CD4-positive, alpha-beta T cell (primary cell): Measurements from ENCODE around the gene BPIFB2. TPM values are rescaled to one million over a fixed set of nuclear protein-coding genes. Genes with fewer than 3 reads are reported as not detected.

Source experiments
- ATAC-seq: fragments of 200-7000 bp; cut with Tn5 transposase; one replicate; pipeline ENCODE4 v1.10.0; 2022; ENCODE audit warnings: mild to moderate bottlenecking; ENCODE audit not compliant: poor library complexity
- CTCF ChIA-PET: fragments of 350-600 bp; sonication (Branson Sonifier 250); formaldehyde crosslinking; loops from one replicate; lab custom pipeline; 2021; ENCODE audit warnings: antibody characterized with exemption, inconsistent platforms; lab: Charles Lee
- POLR2A ChIA-PET: fragments of 350-600 bp; sonication (Branson Sonifier 250); formaldehyde crosslinking; loops from one replicate; lab custom pipeline; 2021; ENCODE audit warnings: antibody characterized with exemption, inconsistent platforms; lab: Charles Lee
- DNase-seq, 14 experiments: peaks; one replicate each; pipeline ENCODE4 v3.0.0-alpha.2; 2013 to 2020; ENCODE audit warnings: mixed read lengths in 2 of 14
- H3K27ac ChIP-seq, 2 donors: one replicate each; pipeline versions ENCODE4 v1.5.1 to v1.7.0; 2013; ENCODE audit warnings: low read length in 2 of 2, low read depth in 1 of 2, mild to moderate bottlenecking in 1 of 2
- H3K27me3 ChIP-seq, 2 experiments: 1 replicate in 1 of 2; 2 replicates in 1 of 2; pipeline versions ENCODE4 v1.6.1 to v1.7.0; 2013; ENCODE audit warnings: low read length in 2 of 2, control low read depth in 1 of 2, mild to moderate bottlenecking in 1 of 2, moderate library complexity in 1 of 2; ENCODE audit not compliant: insufficient read depth in 2 of 2, control insufficient read depth in 1 of 2
- H3K36me3 ChIP-seq: one replicate; pipeline ENCODE4 v1.6.1; 2013; ENCODE audit warnings: low read length, control low read depth; ENCODE audit not compliant: insufficient read depth
- H3K4me1 ChIP-seq: one replicate; pipeline ENCODE4 v1.6.1; 2013; ENCODE audit warnings: low read length, control low read depth; ENCODE audit not compliant: insufficient read depth
- H3K4me3 ChIP-seq: one replicate; pipeline ENCODE4 v1.5.1; 2013; ENCODE audit warnings: mild to moderate bottlenecking, low read length, moderate library complexity
- H3K9me3 ChIP-seq, 2 experiments: 1 replicate in 1 of 2; 2 replicates in 1 of 2; pipeline versions ENCODE4 v1.6.1 to v1.7.0; 2013; ENCODE audit warnings: low read length in 2 of 2, mild to moderate bottlenecking in 2 of 2, control low read depth in 1 of 2, moderate library complexity in 1 of 2; ENCODE audit not compliant: control insufficient read depth in 1 of 2, insufficient read depth in 1 of 2
- H3K27ac Mint-ChIP-seq: one replicate; pipeline ENCODE4 v1.8.0; 2020; ENCODE audit warnings: mixed read lengths
- H3K27me3 Mint-ChIP-seq: one replicate; pipeline ENCODE4 v1.8.0; 2021; ENCODE audit warnings: mixed read lengths
- H3K36me3 Mint-ChIP-seq: one replicate; pipeline ENCODE4 v1.8.0; 2021; ENCODE audit warnings: low read depth, mixed read lengths
- H3K4me1 Mint-ChIP-seq: one replicate; pipeline ENCODE4 v1.8.0; 2021; ENCODE audit warnings: low read depth, mixed read lengths
- H3K4me3 Mint-ChIP-seq: one replicate; pipeline ENCODE4 v1.8.0; 2020; ENCODE audit warnings: mild to moderate bottlenecking, mixed read lengths
- H3K9me3 Mint-ChIP-seq: one replicate; pipeline ENCODE4 v1.8.0; 2020; ENCODE audit warnings: mixed read lengths
- CTCF ChIP-seq: fragments of 200-600 bp; IDR thresholded peaks from one replicate; pipeline ENCODE4 v1.8.0; 2022; ENCODE audit warnings: antibody characterized with exemption, mild to moderate bottlenecking
- intact Hi-C, 2 experiments: fragments of 100-400 bp; cut with DNase I in 1 of 2; cut with micrococcal nuclease in 1 of 2; formaldehyde crosslinking; loops; one replicate each; pipeline versions ENCODE4 v1.15.1 to v1.9.0; 2023 to 2025; cut with DNase I, micrococcal nuclease
- total RNA-seq, 174 experiments: library from RNA in 2 of 174; stranded (reverse) in 2 of 174; gene quantifications; one replicate each; pipeline ENCODE4 v1.2.3 and lab custom pipeline; 2021 to 2026

The BPIFB2 gene
- total RNA-seq, 2 experiments from 2014 or later = not detected

- Histone ChIP-seq H3K36me3 (no peaks in the 10 kb centered on the region), H3K4me3 (no peak overlapping the region), H3K4me1 (peaks cover 24% of the 10 kb centered on the region), H3K27ac (no peak overlapping the region), H3K27me3 (no peaks in the 10 kb centered on the region), H3K9me3 (peaks cover 0 to 13% of the 10 kb centered on the region in 2 experiments)
- POLR2A ChIA-PET = interaction anchor here (1.4 kb wide), 1 partner anchor 28 kb away, joined by 5 read pairs; no protein-coding TSS in a partner anchor
- intact Hi-C loops = no loop called here
- Mint-ChIP-seq H3K9me3 (peaks cover 5% of the 10 kb centered on the region), H3K27me3 (no peaks in the 10 kb centered on the region), H3K36me3 (no peaks in the 10 kb centered on the region), H3K27ac (no peak overlapping the region), H3K4me1 (peaks cover 51% of the 10 kb centered on the region), H3K4me3 (no peak overlapping the region)
- TF ChIP-seq CTCF = no peak
- CTCF ChIA-PET = no interaction called here
- no peak for ATAC-seq
- DNase-seq = no peak
These were observed 5.3 kb upstream of the BPIFB2 start for GRCh38 chr20:33002087-33002808.

- DNase-seq = no peak
- intact Hi-C loops = no loop called here
- H3K9me3 ChIP-seq = peaks cover 0 to 13% of the 10 kb centered on the region in 2 experiments
- H3K4me1 Mint-ChIP-seq = peaks cover 44% of the 10 kb centered on the region
- peaks cover 18% of the 10 kb centered on the region for H3K4me1 ChIP-seq
- H3K27ac Mint-ChIP-seq = peak within 1 kb of the TSS; percentile 35
- ATAC-seq = no peak
- CTCF ChIA-PET = interaction anchor here (1.0 to 1.8 kb wide), 3 partner anchors 36 to 103 kb away, joined by 5 to 11 read pairs (median 9); no protein-coding TSS in a partner anchor
- peaks cover 2% of the 10 kb centered on the region for H3K9me3 Mint-ChIP-seq
- H3K4me3 Mint-ChIP-seq = no peak within 1 kb of the TSS
- no peak within 1 kb of the TSS for H3K4me3 ChIP-seq
- POLR2A ChIA-PET = interaction anchor here (1.5 to 2.4 kb wide), 3 partner anchors 32 to 58 kb away, joined by 5 to 9 read pairs (median 7); no protein-coding TSS in a partner anchor
- H3K27me3 ChIP-seq = no peaks in the 10 kb centered on the region
- no peak within 1 kb of the TSS for H3K27ac ChIP-seq
- no peaks in the 10 kb centered on the region for H3K36me3 Mint-ChIP-seq
- H3K36me3 ChIP-seq = no peaks in the 10 kb centered on the region
- no peak for TF ChIP-seq CTCF
- no peaks in the 10 kb centered on the region for H3K27me3 Mint-ChIP-seq
These were observed 3.3 kb upstream of the BPIFB2 start, which contains the start of gene SUN5 for GRCh38 chr20:33004141-33004751. Gene SUN5 (minus strand): TSS chr20:33004433. CDS start chr20:33004340, 93 bp downstream.

- peak overlapping the region; percentile 35 for H3K27ac Mint-ChIP-seq
- H3K36me3 Mint-ChIP-seq = no peaks in the 10 kb centered on the region
- CTCF ChIA-PET = interaction anchor here (0.6 to 1.8 kb wide), 4 partner anchors 37 to 104 kb away, joined by 3 to 11 read pairs (median 7); no protein-coding TSS in a partner anchor
- H3K4me3 Mint-ChIP-seq = no peak overlapping the region
- peaks cover 37% of the 10 kb centered on the region for H3K4me1 Mint-ChIP-seq
- no peaks in the 10 kb centered on the region for H3K27me3 ChIP-seq
- no peak overlapping the region for H3K4me3 ChIP-seq
- no peaks in the 10 kb centered on the region for H3K27me3 Mint-ChIP-seq
- peak; percentile 65 for TF ChIP-seq CTCF
- no peak overlapping the region for H3K27ac ChIP-seq
- H3K36me3 ChIP-seq = no peaks in the 10 kb centered on the region
- H3K9me3 Mint-ChIP-seq = peaks cover 2% of the 10 kb centered on the region
- intact Hi-C loops = loop anchor here (1.0 to 5.0 kb wide), 2 partner anchors 38 to 103 kb away; no protein-coding TSS in a partner anchor
- H3K9me3 ChIP-seq = peaks cover 0 to 13% of the 10 kb centered on the region in 2 experiments
- ATAC-seq (no peak), DNase-seq (peak in 4 of 14 experiments; percentile 43 to 66 (median 61))
- H3K4me1 ChIP-seq = peaks cover 18% of the 10 kb centered on the region
- POLR2A ChIA-PET = interaction anchor here (1.5 to 2.4 kb wide), 3 partner anchors 33 to 59 kb away, joined by 5 to 9 read pairs (median 7); no protein-coding TSS in a partner anchor
These were observed 2.4 kb upstream of the BPIFB2 start for GRCh38 chr20:33005132-33005566.
